ENCODE data around the gene MBTPS2.

The MBTPS2 gene

GRCh38 chrX:21881881-21882574 is 42.6 kb downstream of the MBTPS2 start:
- H4K20me1 ChIP-seq (ENCODE audit: insufficient read depth): no peaks in the 10 kb centered on the region
- H3K4me1 ChIP-seq (ENCODE audit: low read depth, poor library complexity, severe bottlenecking): no peaks in the 10 kb centered on the region
- H3K9ac ChIP-seq: no peak overlapping the region
- H3K27ac ChIP-seq: no peak overlapping the region
- H3K36me3 ChIP-seq (ENCODE audit: insufficient read depth): no peaks in the 10 kb centered on the region
- no peaks in the 10 kb centered on the region for H3K79me2 ChIP-seq (ENCODE audit: insufficient read depth, low read depth)
- no peak overlapping the region for H3K4me3 ChIP-seq (IDR thresholded peaks at IDR 0.05; ENCODE audit: insufficient read depth, low read depth, low read length)
- no peak overlapping the region for H2AFZ ChIP-seq (ENCODE audit: low read depth)
- TF ChIP-seq, protein P1, sequence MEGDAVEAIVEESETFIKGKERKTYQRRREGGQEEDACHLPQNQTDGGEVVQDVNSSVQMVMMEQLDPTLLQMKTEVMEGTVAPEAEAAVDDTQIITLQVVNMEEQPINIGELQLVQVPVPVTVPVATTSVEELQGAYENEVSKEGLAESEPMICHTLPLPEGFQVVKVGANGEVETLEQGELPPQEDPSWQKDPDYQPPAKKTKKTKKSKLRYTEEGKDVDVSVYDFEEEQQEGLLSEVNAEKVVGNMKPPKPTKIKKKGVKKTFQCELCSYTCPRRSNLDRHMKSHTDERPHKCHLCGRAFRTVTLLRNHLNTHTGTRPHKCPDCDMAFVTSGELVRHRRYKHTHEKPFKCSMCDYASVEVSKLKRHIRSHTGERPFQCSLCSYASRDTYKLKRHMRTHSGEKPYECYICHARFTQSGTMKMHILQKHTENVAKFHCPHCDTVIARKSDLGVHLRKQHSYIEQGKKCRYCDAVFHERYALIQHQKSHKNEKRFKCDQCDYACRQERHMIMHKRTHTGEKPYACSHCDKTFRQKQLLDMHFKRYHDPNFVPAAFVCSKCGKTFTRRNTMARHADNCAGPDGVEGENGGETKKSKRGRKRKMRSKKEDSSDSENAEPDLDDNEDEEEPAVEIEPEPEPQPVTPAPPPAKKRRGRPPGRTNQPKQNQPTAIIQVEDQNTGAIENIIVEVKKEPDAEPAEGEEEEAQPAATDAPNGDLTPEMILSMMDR (conservative IDR thresholded peaks at IDR 0.05; ENCODE audit: low read depth, low read length): no peak
- no peaks in the 10 kb centered on the region for H3K27me3 ChIP-seq (ENCODE audit: insufficient read depth, low read depth)
- H3K4me2 ChIP-seq: no peak overlapping the region

DNA sequence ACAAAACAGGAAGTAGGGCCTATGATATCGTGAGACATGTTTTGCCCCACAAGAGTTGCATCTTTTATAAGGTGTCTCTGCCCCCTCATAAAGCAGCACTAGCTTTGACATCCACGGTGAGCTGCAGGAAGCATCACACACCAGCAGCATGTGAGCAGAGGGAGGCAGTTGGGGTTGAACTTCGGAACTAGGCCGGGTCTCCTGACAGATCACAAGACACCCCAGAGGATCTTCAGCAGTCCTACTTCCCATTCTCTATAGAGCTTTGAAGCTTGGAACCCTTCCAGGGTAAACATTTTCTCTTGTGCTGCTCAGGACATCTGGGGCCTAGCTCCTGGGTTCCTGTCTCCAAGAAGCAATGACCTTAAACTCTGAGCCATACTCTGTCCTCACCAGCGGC is 43.8 kb downstream of the MBTPS2 start:
- Histone ChIP-seq H3K4me2 (no peak overlapping the region), H3K9ac (no peak overlapping the region), H3K4me1 (ENCODE audit: low read depth, poor library complexity, severe bottlenecking) (no peaks in the 10 kb centered on the region), H4K20me1 (ENCODE audit: insufficient read depth) (no peaks in the 10 kb centered on the region), H3K4me3 (IDR thresholded peaks at IDR 0.05; ENCODE audit: insufficient read depth, low read depth, low read length) (no peak overlapping the region), H3K27ac (no peak overlapping the region), H3K36me3 (ENCODE audit: insufficient read depth) (no peaks in the 10 kb centered on the region), H2AFZ (ENCODE audit: low read depth) (no peak overlapping the region), H3K27me3 (ENCODE audit: insufficient read depth, low read depth) (no peaks in the 10 kb centered on the region), H3K79me2 (ENCODE audit: insufficient read depth, low read depth) (no peaks in the 10 kb centered on the region)
- TF ChIP-seq, protein P1 (conservative IDR thresholded peaks at IDR 0.05; ENCODE audit: low read depth, low read length): no peak

GRCh38 chrX:21885568-21885967 is 46.2 kb downstream of the MBTPS2 start:
- H3K79me2 ChIP-seq (ENCODE audit: insufficient read depth, low read depth): no peaks in the 10 kb centered on the region
- H4K20me1 ChIP-seq (ENCODE audit: insufficient read depth): no peaks in the 10 kb centered on the region
- no peak overlapping the region for H3K27ac ChIP-seq
- H3K27me3 ChIP-seq (ENCODE audit: insufficient read depth, low read depth): no peaks in the 10 kb centered on the region
- TF ChIP-seq, protein P1 (conservative IDR thresholded peaks at IDR 0.05; ENCODE audit: low read depth, low read length): no peak
- H3K4me3 ChIP-seq (IDR thresholded peaks at IDR 0.05; ENCODE audit: insufficient read depth, low read depth, low read length): no peak overlapping the region
- no peaks in the 10 kb centered on the region for H3K36me3 ChIP-seq (ENCODE audit: insufficient read depth)
- H3K4me1 ChIP-seq (ENCODE audit: low read depth, poor library complexity, severe bottlenecking): no peaks in the 10 kb centered on the region
- H3K9ac ChIP-seq: no peak overlapping the region
- H3K4me2 ChIP-seq: no peak overlapping the region
- H2AFZ ChIP-seq (ENCODE audit: low read depth): no peak overlapping the region

- no peaks in the 10 kb centered on the region for H3K36me3 ChIP-seq (ENCODE audit: insufficient read depth)
- TF ChIP-seq, protein P1 (conservative IDR thresholded peaks at IDR 0.05; ENCODE audit: low read depth, low read length): no peak
- no peaks in the 10 kb centered on the region for H4K20me1 ChIP-seq (ENCODE audit: insufficient read depth)
- no peak overlapping the region for H2AFZ ChIP-seq (ENCODE audit: low read depth)
- H3K4me3 ChIP-seq (IDR thresholded peaks at IDR 0.05; ENCODE audit: insufficient read depth, low read depth, low read length): no peak overlapping the region
- H3K79me2 ChIP-seq (ENCODE audit: insufficient read depth, low read depth): no peaks in the 10 kb centered on the region
- H3K9ac ChIP-seq: no peak overlapping the region
- no peak overlapping the region for H3K27ac ChIP-seq
- no peak overlapping the region for H3K4me2 ChIP-seq
- H3K4me1 ChIP-seq (ENCODE audit: low read depth, poor library complexity, severe bottlenecking): no peaks in the 10 kb centered on the region
- H3K27me3 ChIP-seq (ENCODE audit: insufficient read depth, low read depth): no peaks in the 10 kb centered on the region
These were observed 65.9 kb downstream of the MBTPS2 start for GRCh38 chrX:21905313-21905712.

Measured in KMS-11 (cell line).